Vagina (tissue), 2 donors: ENCODE results near the gene PSMD8. TPM values are rescaled to one million over a fixed set of nuclear protein-coding genes. Genes with fewer than 3 reads are reported as not detected.

Experiments
- DNase-seq, 2 donors: peaks; one replicate each; pipeline ENCODE4 v3.0.0-alpha.2; 2017; ENCODE audit errors: extremely low spot score in 2 of 2
- H3K27ac ChIP-seq: fragments of 200-600 bp; sonication (generic); one replicate; pipeline ENCODE4 v1.5.1; 2019
- H3K27me3 ChIP-seq: fragments of 200-600 bp; sonication (generic); one replicate; pipeline ENCODE4 v1.5.1; 2019
- H3K36me3 ChIP-seq, 2 donors: fragments of 200-600 bp; sonication (generic); one replicate each; pipeline ENCODE4 v1.5.1; 2017 to 2019
- H3K4me1 ChIP-seq: fragments of 200-600 bp; sonication (generic); one replicate; pipeline ENCODE4 v1.5.1; 2019
- H3K4me3 ChIP-seq, 2 donors: fragments of 200-600 bp; sonication (generic); 1 replicate in 1 of 2; 2 replicates in 1 of 2; pipeline ENCODE4 v1.5.1; 2016 to 2019
- H3K9me3 ChIP-seq: fragments of 200-600 bp; sonication (generic); one replicate; pipeline ENCODE4 v1.5.1; 2019
- CTCF ChIP-seq, 3 experiments: fragments of 450-650 bp in 2 of 3; fragments of 200-600 bp in 1 of 3; sonication (generic) in 1 of 3; IDR thresholded peaks; one replicate each; pipeline ENCODE4 v1.5.1; 2017 to 2019; ENCODE audit warnings: antibody characterized with exemption in 3 of 3, mild to moderate bottlenecking in 2 of 3, moderate library complexity in 2 of 3
- POLR2A ChIP-seq, 2 donors: fragments of 450-650 bp; IDR thresholded peaks; one replicate each; pipeline ENCODE4 v1.6.1; 2017; ENCODE audit warnings: antibody characterized with exemption in 2 of 2, mild to moderate bottlenecking in 2 of 2, moderate library complexity in 2 of 2
- POLR2AphosphoS5 ChIP-seq, 2 donors: sonication (generic); formaldehyde crosslinking; IDR thresholded peaks; one replicate each; pipeline ENCODE4 v1.9.0; 2017; ENCODE audit warnings: antibody characterized with exemption in 2 of 2, mild to moderate bottlenecking in 2 of 2, low read depth in 1 of 2; ENCODE audit not compliant: insufficient read depth in 1 of 2
- intact Hi-C: fragments of 100-400 bp; cut with DNase I; formaldehyde crosslinking; loops from one replicate; pipeline ENCODE4 v1.15.1; 2023
- total RNA-seq: library from RNA; depleted of rRNA; stranded (reverse); fragments of >200 nt; gene quantifications from one replicate; pipeline ENCODE4 v1.2.3, GENCODE V29; 2016

PSMD8 gene
- total RNA-seq, 1 donor from 2014 or later = 169 TPM

- TF ChIP-seq POLR2A (IDR thresholded peaks at IDR 0.05) = no peak
- no peak for TF ChIP-seq CTCF (IDR thresholded peaks at IDR 0.05)
- TF ChIP-seq POLR2AphosphoS5 (IDR thresholded peaks at IDR 0.05; ENCODE audit: insufficient read depth in 1 of 2, low read depth in 1 of 2) = no peak
- Histone ChIP-seq H3K4me1 (peaks cover 33% of the 10 kb centered on the region), H3K27me3 (no peaks in the 10 kb centered on the region), H3K9me3 (no peaks in the 10 kb centered on the region), H3K36me3 (no peaks in the 10 kb centered on the region), H3K27ac (no peak overlapping the region), H3K4me3 (no peak overlapping the region)
- DNase-seq = no peak
- intact Hi-C loops = no loop called here
These were observed 18.4 kb downstream of the PSMD8 start for GRCh38 chr19:38392707-38393308.

GRCh38 chr19:38394488-38394887 is 20.1 kb downstream of the PSMD8 start:
- Histone ChIP-seq H3K36me3 (no peaks in the 10 kb centered on the region), H3K4me1 (peaks cover 16% of the 10 kb centered on the region), H3K9me3 (no peaks in the 10 kb centered on the region), H3K4me3 (no peak overlapping the region), H3K27me3 (no peaks in the 10 kb centered on the region), H3K27ac (no peak overlapping the region)
- TF ChIP-seq POLR2AphosphoS5 (IDR thresholded peaks at IDR 0.05; ENCODE audit: insufficient read depth in 1 of 2, low read depth in 1 of 2) (no peak), CTCF (IDR thresholded peaks at IDR 0.05) (no peak), POLR2A (IDR thresholded peaks at IDR 0.05) (no peak)
- intact Hi-C loops = no loop called here
- DNase-seq = no peak

- no peak for DNase-seq
- Histone ChIP-seq H3K9me3 (no peaks in the 10 kb centered on the region), H3K4me1 (peaks cover 15% of the 10 kb centered on the region), H3K36me3 (no peaks in the 10 kb centered on the region), H3K27me3 (no peaks in the 10 kb centered on the region), H3K27ac (no peak overlapping the region), H3K4me3 (peak overlapping the region; percentile 30 to 31)
- intact Hi-C loops = no loop called here
- TF ChIP-seq POLR2A (IDR thresholded peaks at IDR 0.05) (no peak), POLR2AphosphoS5 (IDR thresholded peaks at IDR 0.05; ENCODE audit: insufficient read depth in 1 of 2, low read depth in 1 of 2) (no peak), CTCF (IDR thresholded peaks at IDR 0.05) (no peak)
These were observed 21.2 kb downstream of the PSMD8 start for GRCh38 chr19:38395381-38396114.

GRCh38 chr19:38399081-38399480 is 24.7 kb downstream of the PSMD8 start:
- TF ChIP-seq CTCF (IDR thresholded peaks at IDR 0.05) = no peak
- TF ChIP-seq POLR2AphosphoS5 (IDR thresholded peaks at IDR 0.05; ENCODE audit: insufficient read depth in 1 of 2, low read depth in 1 of 2) = no peak
- TF ChIP-seq POLR2A (IDR thresholded peaks at IDR 0.05) = no peak
- Histone ChIP-seq H3K36me3 (no peaks in the 10 kb centered on the region), H3K9me3 (no peaks in the 10 kb centered on the region), H3K27ac (no peak overlapping the region), H3K27me3 (no peaks in the 10 kb centered on the region), H3K4me1 (peaks cover 26% of the 10 kb centered on the region), H3K4me3 (no peak overlapping the region)
- DNase-seq = no peak
- intact Hi-C loops = no loop called here

- intact Hi-C loops = no loop called here
- H3K9me3 ChIP-seq = no peaks in the 10 kb centered on the region
- no peak for DNase-seq
- no peak overlapping the region for H3K4me3 ChIP-seq
- no peaks in the 10 kb centered on the region for H3K36me3 ChIP-seq
- H3K27ac ChIP-seq = no peak overlapping the region
- peaks cover 28% of the 10 kb centered on the region for H3K4me1 ChIP-seq
- no peak for TF ChIP-seq POLR2A (IDR thresholded peaks at IDR 0.05)
- no peak for TF ChIP-seq POLR2AphosphoS5 (IDR thresholded peaks at IDR 0.05; ENCODE audit: insufficient read depth in 1 of 2, low read depth in 1 of 2)
- TF ChIP-seq CTCF (IDR thresholded peaks at IDR 0.05) = no peak
- no peaks in the 10 kb centered on the region for H3K27me3 ChIP-seq
These were observed 25.2 kb downstream of the PSMD8 start for GRCh38 chr19:38399537-38399936.
